Measurements from ENCODE around the gene FILIP1.

Gene FILIP1

DNA sequence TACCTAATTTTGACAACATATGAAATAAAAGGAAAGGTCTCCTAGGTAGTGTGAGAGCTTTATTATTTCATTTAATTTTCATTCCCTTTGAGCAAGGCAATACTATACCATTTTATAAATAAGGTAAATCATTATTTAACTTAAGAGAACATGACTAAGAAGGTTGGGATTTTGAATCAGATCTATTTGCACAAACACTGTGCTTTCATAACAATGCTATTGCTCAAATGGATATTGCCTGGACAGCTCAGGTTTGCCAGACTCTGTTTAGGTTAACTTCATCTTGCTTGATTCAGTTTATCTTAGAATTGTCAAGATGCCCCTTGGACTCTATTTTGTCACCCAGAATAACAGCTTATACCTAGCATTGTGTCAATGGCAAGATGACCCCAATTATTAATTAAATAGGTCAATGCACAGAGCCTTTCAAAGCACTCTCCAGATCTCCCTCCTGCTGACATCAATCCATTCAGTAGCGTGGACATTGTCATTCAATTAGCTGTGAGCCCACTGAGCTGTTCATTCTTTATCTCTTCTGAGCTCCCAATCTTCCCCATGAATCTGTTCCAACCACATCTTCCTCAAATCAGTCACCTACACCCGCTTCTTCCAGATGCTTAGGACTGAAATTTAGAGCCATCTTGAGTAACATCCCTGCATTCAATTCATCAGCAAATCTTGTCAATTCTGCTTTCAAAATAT is 166.9 kb downstream of the FILIP1 start:
- no peak overlapping the region for H3K27ac ChIP-seq
- ChIA-PET POLR2A (ENCODE audit: low non-redundant PET) (no interaction called here), CTCF (no interaction called here)
- TF ChIP-seq CTCF (conservative IDR thresholded peaks at IDR 0.05; ENCODE audit: low read depth), result no peak
- peak; percentile 6 for DNase-seq (ENCODE audit: low spot score)

GRCh38 chr6:75318900-75319299 is 174.7 kb downstream of the FILIP1 start:
- CTCF ChIA-PET, result no interaction called here
- POLR2A ChIA-PET (ENCODE audit: low non-redundant PET), result no interaction called here

DNA sequence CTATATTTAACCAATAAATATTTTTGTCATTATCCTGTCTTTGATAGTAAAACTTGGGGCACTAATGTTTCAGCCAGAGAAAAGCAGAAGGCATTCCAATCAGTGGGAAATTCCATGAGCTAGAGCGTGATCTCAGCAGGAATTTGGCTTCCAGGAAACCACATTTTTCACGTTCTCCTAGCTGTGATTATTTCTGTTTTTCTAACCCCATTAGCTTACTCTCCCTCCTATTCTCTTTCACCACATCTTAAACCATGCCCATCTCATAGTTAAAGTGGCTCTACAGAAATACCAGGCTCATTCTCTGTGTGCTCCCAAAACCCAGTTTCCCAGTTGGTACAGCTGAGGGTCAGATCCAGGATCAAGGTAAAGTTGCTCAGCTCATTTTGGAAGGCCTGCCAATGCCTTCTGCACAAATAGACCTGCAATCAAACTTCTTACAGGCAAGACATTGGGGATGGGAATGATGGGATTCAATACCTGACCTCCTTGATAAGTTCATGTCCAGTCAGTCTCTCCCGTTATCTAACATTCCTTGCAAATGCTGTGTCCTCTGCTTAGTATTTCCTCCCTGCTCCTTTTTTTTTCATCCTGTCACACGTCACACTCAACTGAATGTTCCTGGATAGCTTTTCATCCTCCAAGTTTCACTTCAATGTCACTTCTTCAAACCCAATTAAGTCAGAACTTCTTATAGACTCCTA is 175.9 kb downstream of the FILIP1 start:
- no peak overlapping the region for H3K27ac ChIP-seq
- no peak for DNase-seq (ENCODE audit: low spot score)
- ChIA-PET CTCF (no interaction called here), POLR2A (ENCODE audit: low non-redundant PET) (no interaction called here)
- TF ChIP-seq CTCF (conservative IDR thresholded peaks at IDR 0.05; ENCODE audit: low read depth), result no peak

More at GRCh38 chr6:75318900-75319299, 174.7 kb downstream of the FILIP1 start:
- no peak for DNase-seq (ENCODE audit: low spot score)
- TF ChIP-seq CTCF (conservative IDR thresholded peaks at IDR 0.05; ENCODE audit: low read depth), result no peak
- H3K27ac ChIP-seq, result no peak overlapping the region

GRCh38 chr6:75315978-75316377 is 177.6 kb downstream of the FILIP1 start:
- no peak for TF ChIP-seq CTCF (conservative IDR thresholded peaks at IDR 0.05; ENCODE audit: low read depth)
- POLR2A ChIA-PET (ENCODE audit: low non-redundant PET), result no interaction called here

DNA sequence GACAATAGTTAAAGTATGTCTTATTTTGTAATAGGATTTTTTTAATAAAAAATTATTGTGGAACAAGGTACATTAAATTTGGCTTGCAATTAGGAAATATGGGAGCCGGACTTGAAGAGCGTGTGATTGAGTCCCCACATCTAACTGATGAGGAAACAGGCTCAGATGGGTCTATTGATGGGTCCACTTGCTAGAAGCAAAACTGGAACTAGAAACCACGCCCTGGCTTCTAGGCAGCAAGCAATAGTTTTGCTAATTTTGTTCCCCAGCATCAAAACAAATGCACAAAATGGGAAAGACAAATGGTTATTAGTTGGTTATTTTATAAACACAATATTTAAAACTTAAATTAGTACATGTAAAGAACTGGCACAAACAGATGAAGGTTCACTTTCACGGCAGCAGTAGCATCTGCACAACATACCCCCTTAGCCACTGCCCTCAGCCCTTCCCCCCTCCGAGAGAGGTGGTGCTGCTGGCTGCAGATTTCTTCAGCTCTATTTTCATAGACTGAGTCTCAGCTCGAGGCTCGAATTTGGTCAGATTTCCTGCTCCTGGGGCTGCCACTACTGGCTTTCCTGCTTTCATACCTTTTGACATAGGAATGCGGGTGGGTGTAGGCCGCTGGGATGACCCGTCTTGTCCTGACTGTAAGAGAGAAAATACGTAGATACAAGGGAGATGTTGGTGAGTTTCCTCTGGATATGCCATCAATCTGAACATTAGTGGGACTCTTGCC is 185.2 kb downstream of the FILIP1 start:
- ChIA-PET CTCF (no interaction called here), POLR2A (ENCODE audit: low non-redundant PET) (no interaction called here)
- no peak overlapping the region for H3K27ac ChIP-seq
- no peak for DNase-seq (ENCODE audit: low spot score)
- TF ChIP-seq CTCF (conservative IDR thresholded peaks at IDR 0.05; ENCODE audit: low read depth), result no peak

More at GRCh38 chr6:75315978-75316377, 177.6 kb downstream of the FILIP1 start:
- DNase-seq (ENCODE audit: low spot score), result no peak
- CTCF ChIA-PET, result no interaction called here
- no peak overlapping the region for H3K27ac ChIP-seq

DNA sequence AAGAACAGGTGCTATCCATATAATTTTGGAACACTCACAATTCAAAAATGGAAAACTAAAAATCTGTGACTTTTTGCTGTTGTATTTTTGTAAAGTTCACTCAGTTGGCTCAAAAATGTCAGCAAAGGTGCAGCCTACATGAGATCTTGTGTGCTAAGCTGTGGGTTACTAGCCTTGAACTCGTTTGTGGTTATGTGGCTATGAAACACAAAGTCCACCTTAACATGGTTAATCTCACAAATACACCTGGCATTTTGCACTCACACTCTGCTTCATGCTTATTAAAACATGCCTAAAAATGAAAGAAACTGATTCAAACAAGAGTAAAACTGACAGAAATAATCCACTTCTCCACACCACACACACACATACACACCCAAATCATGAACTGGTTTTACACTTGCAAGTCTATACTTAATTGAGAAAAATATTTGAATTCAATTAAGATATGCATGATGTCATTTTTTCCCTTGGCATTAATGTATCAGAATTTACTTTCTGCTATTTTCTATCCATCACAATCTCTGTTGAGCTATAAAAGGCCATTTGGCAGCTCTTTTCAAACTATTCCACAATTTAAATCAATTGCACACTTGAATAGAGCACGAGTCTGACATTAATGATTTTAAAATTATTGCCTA is 186.1 kb downstream of the FILIP1 start:
- ChIA-PET POLR2A (ENCODE audit: low non-redundant PET) (no interaction called here), CTCF (no interaction called here)
- no peak overlapping the region for H3K27ac ChIP-seq
- no peak for TF ChIP-seq CTCF (conservative IDR thresholded peaks at IDR 0.05; ENCODE audit: low read depth)
- no peak for DNase-seq (ENCODE audit: low spot score)

Data from RWPE1 (cell line).